K562 (cell line): Measurements from ENCODE around the gene KRT5. TPM values are rescaled to one million over a fixed set of nuclear protein-coding genes. Genes with fewer than 3 reads are reported as not detected.

ENCODE experiments used
- ATAC-seq: fragments of 200-7000 bp; cut with Tn5 transposase; 3 replicates; pipeline ENCODE4 v1.9.1; 2020; ENCODE audit warnings: moderate library complexity
- BruUV-seq: library from RNA; stranded (reverse); fragments of 400-500 nt; replicated peaks from 2 replicates; lab custom pipeline; 2021; lab: Mats Ljungman, UMichigan
- CTCF ChIA-PET: fragments of 300-600 bp; formaldehyde crosslinking; extraction: SDS; loops from one replicate; lab custom pipeline; 2021; ENCODE audit warnings: low intra/inter-chr PET ratio; lab: Yijun Ruan, JAX
- POLR2A ChIA-PET: fragments of 300-600, 350-650 bp; sonication (Branson Sonifier 250); formaldehyde crosslinking; extraction: SDS; loops from one replicate; lab custom pipeline; 2021; ENCODE audit warnings: antibody characterized with exemption, inconsistent platforms; lab: Yijun Ruan, JAX
- DNase-seq, 4 experiments: peaks; one replicate each; pipeline versions ENCODE4 v3.0.0 to v3.0.0-alpha.2; 2011 to 2018; ENCODE audit warnings: low spot score in 3 of 4, mixed read lengths in 3 of 4; ENCODE audit errors: extremely low read depth in 1 of 4
- FAIRE-seq: peaks from 2 replicates; lab custom pipeline; 2011; peaks lifted over from hg19 to GRCh38; lab: Jason Lieb, UNC
- H2AFZ ChIP-seq: 2 replicates; pipeline ENCODE4 v1.6.0; 2011; ENCODE audit warnings: low read depth, low read length, control low read depth, inconsistent platforms
- H3K27ac ChIP-seq: fragments of 200-600 bp; 3 replicates; pipeline ENCODE4 v1.8.0; 2011; ENCODE audit warnings: low read depth, mild to moderate bottlenecking, control low read depth, inconsistent platforms, low read length, moderate library complexity, mixed read lengths; ENCODE audit errors: extremely low read depth
- H3K27me3 ChIP-seq, 2 experiments: fragments of 300-600 bp in 1 of 2; 2 replicates in 1 of 2; 3 replicates in 1 of 2; pipeline versions ENCODE4 v1.6.0 to v1.8.0; 2011; ENCODE audit warnings: inconsistent platforms in 2 of 2, low read length in 2 of 2, mild to moderate bottlenecking in 1 of 2, mixed read lengths in 1 of 2, moderate library complexity in 1 of 2; ENCODE audit not compliant: control insufficient read depth in 2 of 2, insufficient read depth in 2 of 2
- H3K36me3 ChIP-seq: fragments of 300-600 bp; 3 replicates; pipeline ENCODE4 v1.8.0; 2011; ENCODE audit warnings: mild to moderate bottlenecking, low read length, inconsistent platforms; ENCODE audit not compliant: control insufficient read depth, insufficient read depth
- H3K4me1 ChIP-seq, 2 experiments: fragments of 200-600 bp in 1 of 2; replicated peaks in 1 of 2; 2 replicates in 1 of 2; 3 replicates in 1 of 2; pipeline versions ENCODE4 v1.5.1 to v1.8.0; 2011; ENCODE audit warnings: inconsistent platforms in 2 of 2, low read length in 2 of 2, mild to moderate bottlenecking in 1 of 2, mixed read lengths in 1 of 2, moderate library complexity in 1 of 2; ENCODE audit not compliant: control insufficient read depth in 2 of 2, insufficient read depth in 2 of 2
- H3K4me2 ChIP-seq: 2 replicates; pipeline ENCODE4 v1.6.1; 2011; ENCODE audit warnings: low read length, control low read depth, inconsistent platforms, mixed read lengths; ENCODE audit not compliant: insufficient read depth
- H3K4me3 ChIP-seq: fragments of 200-600 bp; sonication (generic), shearing (Covaris generic); 2 replicates; pipeline ENCODE4 v1.5.1; 2016; ENCODE audit warnings: control low read depth, inconsistent platforms
- H3K79me2 ChIP-seq: fragments of 200-600 bp; 3 replicates; pipeline ENCODE4 v1.8.0; 2011; ENCODE audit warnings: low read length, inconsistent platforms; ENCODE audit not compliant: control insufficient read depth, insufficient read depth
- H3K9ac ChIP-seq, 2 experiments: 2 replicates each; pipeline versions ENCODE4 v1.6.0 to v1.6.1; 2011; ENCODE audit warnings: low read depth in 2 of 2, low read length in 2 of 2, control low read depth in 1 of 2, inconsistent platforms in 1 of 2, mild to moderate bottlenecking in 1 of 2, mixed read lengths in 1 of 2; ENCODE audit not compliant: insufficient read depth in 1 of 2
- H3K9me1 ChIP-seq: one replicate; pipeline ENCODE4 v1.6.0; 2011; ENCODE audit warnings: inconsistent platforms, mild to moderate bottlenecking, low read length, moderate library complexity; ENCODE audit not compliant: control insufficient read depth, insufficient read depth
- H3K9me3 ChIP-seq: replicated peaks from 2 replicates; pipeline ENCODE4 v1.5.1; 2011; ENCODE audit warnings: low read depth, low read length, inconsistent platforms; ENCODE audit not compliant: control insufficient read depth, insufficient read depth
- H4K20me1 ChIP-seq: replicated peaks from 2 replicates; pipeline ENCODE4 v1.6.1; 2011; ENCODE audit warnings: low read length, inconsistent platforms, mixed read lengths; ENCODE audit not compliant: control insufficient read depth, insufficient read depth
- CTBP1 ChIP-seq: fragments of 450-650 bp; IDR thresholded peaks from 2 replicates; pipeline ENCODE4 v1.6.1; 2016; ENCODE audit warnings: borderline replicate concordance
- FIP1L1 ChIP-seq: fragments of 200-400 bp; formaldehyde crosslinking; IDR thresholded peaks from 2 replicates; pipeline ENCODE4 v1.6.1; 2018; ENCODE audit warnings: mild to moderate bottlenecking, low read depth, low read length; ENCODE audit not compliant: poor library complexity, severe bottlenecking
- HNRNPH1 ChIP-seq: fragments of 200-400 bp; formaldehyde crosslinking; optimal IDR thresholded peaks from 2 replicates; pipeline ENCODE3; 2017; ENCODE audit warnings: low read depth, mild to moderate bottlenecking, low read length, moderate library complexity
- KDM5B ChIP-seq: fragments of 200-600 bp; sonication (generic); IDR thresholded peaks from 2 replicates; pipeline ENCODE4 v1.6.1; 2012; ENCODE audit warnings: low read depth, mild to moderate bottlenecking, moderate library complexity, low read length, control low read depth, inconsistent platforms; ENCODE audit not compliant: insufficient replicate concordance
- MAFF ChIP-seq: IDR thresholded peaks from 2 replicates; pipeline ENCODE4 v1.6.1; 2012; ENCODE audit warnings: low read length, improper control_type of control experiment
- MAFK ChIP-seq: IDR thresholded peaks from 2 replicates; pipeline ENCODE4 v1.6.1; 2011; ENCODE audit warnings: low read length, improper control_type of control experiment
- MCM2 ChIP-seq: fragments of 450-650 bp; IDR thresholded peaks from 2 replicates; pipeline ENCODE4 v1.6.1; 2017; ENCODE audit warnings: low read depth, mild to moderate bottlenecking
- NFXL1 ChIP-seq: fragments of 450-650 bp; formaldehyde crosslinking; IDR thresholded peaks from 2 replicates; pipeline ENCODE4 v1.4.0; 2021; ENCODE audit warnings: mild to moderate bottlenecking
- NONO ChIP-seq, 2 experiments: fragments of 200-400 bp in 1 of 2; fragments of 450-650 bp in 1 of 2; formaldehyde crosslinking in 1 of 2; IDR thresholded peaks; 2 replicates each; pipeline ENCODE4 v1.6.1; 2017; ENCODE audit warnings: low read depth in 2 of 2, mild to moderate bottlenecking in 2 of 2, moderate library complexity in 2 of 2, low read length in 1 of 2
- PTRF ChIP-seq: fragments of 450-650 bp; IDR thresholded peaks from 2 replicates; pipeline ENCODE4 v1.6.1; 2016; ENCODE audit warnings: mild to moderate bottlenecking, missing genetic modification characterization, missing compliant biosample characterization
- PYGO2 ChIP-seq: fragments of 450-650 bp; IDR thresholded peaks from 2 replicates; pipeline ENCODE4 v1.6.1; 2016; ENCODE audit warnings: mild to moderate bottlenecking, missing genetic modification characterization, moderate library complexity, missing compliant biosample characterization
- RBFOX2 ChIP-seq: fragments of 200-400 bp; formaldehyde crosslinking; IDR thresholded peaks from 2 replicates; pipeline ENCODE4 v1.6.1; 2017; ENCODE audit warnings: low read depth, mild to moderate bottlenecking, low read length, moderate library complexity
- ZKSCAN3 ChIP-seq: fragments of 250-450 bp; sonication (Bioruptor Pico); IDR thresholded peaks from 2 replicates; pipeline ENCODE4 v1.4.0; 2020
- ZNF224 ChIP-seq: sonication (generic); formaldehyde crosslinking; IDR thresholded peaks from 2 replicates; pipeline ENCODE4 v1.8.0; 2022; ENCODE audit warnings: mild to moderate bottlenecking, missing genetic modification reagents
- ZNF408 ChIP-seq: fragments of 250-450 bp; sonication (Bioruptor Pico); IDR thresholded peaks from 2 replicates; pipeline ENCODE4 v1.4.0; 2020; ENCODE audit warnings: low read depth, mild to moderate bottlenecking, moderate library complexity
- WGBS: fragments of 100-300 bp; shearing (Covaris generic); methylation state at CpG from one replicate; pipeline ENCODE4 v1.1.6; 2016; ENCODE audit warnings: low coverage, mixed read lengths; ENCODE audit not compliant: insufficient coverage; ENCODE audit errors: missing lambda C conversion rate; 5-methylcytosine and 5-hydroxymethylcytosine counted together
- in situ Hi-C: fragments of 300-500 bp; cut with MboI; formaldehyde crosslinking; loops from 4 replicates; pipeline ENCODE4 v1.15.0; 2018; ENCODE audit warnings: inconsistent platforms, mixed read lengths
- intact Hi-C: fragments of 100-400 bp; cut with micrococcal nuclease; formaldehyde crosslinking; loops from 2 replicates; pipeline ENCODE4 v1.14.2; 2022
- polyA plus RNA-seq, 8 experiments: library from polyadenylated mRNA; depleted of rRNA in 4 of 8; stranded (reverse) in 5 of 8; unstranded in 3 of 8; fragments of >200 nt; fragmentation: Nextera tagmentation in 2 of 8; fragmentation: Illumina TruSeq in 1 of 8; extraction: Ambion mirVana in 2 of 8; extraction: Trizol in 1 of 8; gene quantifications; 2 replicates each; pipeline versions ENCODE4 v1.2.1 to v1.2.3, GENCODE V29; 2011 to 2014; ENCODE audit warnings: inconsistent platforms in 1 of 8, missing spikeins in 1 of 8
- total RNA-seq, 7 experiments: library from RNA; depleted of rRNA in 6 of 7; stranded (reverse); fragments of >200 nt in 6 of 7; fragmentation: Illumina TruSeq in 2 of 7; extraction: Trizol in 2 of 7; gene quantifications; 2 replicates each; pipeline versions ENCODE4 v1.2.1 to v1.2.3, GENCODE V29; 2011 to 2021; ENCODE audit warnings: low replicate concordance in 1 of 7
- TF ChIP-seq, protein P1 (sequence below): fragments of 450-650 bp; IDR thresholded peaks from 2 replicates; pipeline ENCODE4 v1.7.1; 2018; ENCODE audit warnings: mild to moderate bottlenecking, low read depth; ENCODE audit not compliant: partially characterized antibody
- TF ChIP-seq, protein P2 (sequence below): fragments of 150-350 bp; IDR thresholded peaks from 2 replicates; pipeline ENCODE4 v1.6.1; 2014; ENCODE audit warnings: low read depth, mild to moderate bottlenecking, low read length, borderline replicate concordance
- TF ChIP-seq, protein P3 (sequence below): fragments of 250-450 bp; sonication (Bioruptor Pico); IDR thresholded peaks from 2 replicates; pipeline ENCODE4 v1.5.0; 2021

Gene KRT5
- total and polyA plus RNA-seq, 9 of the 15 experiments (the other 6 are each of a cell fraction or from before 2014, with no cell fraction given), result 0.32 TPM; not detected in 8

DNA sequence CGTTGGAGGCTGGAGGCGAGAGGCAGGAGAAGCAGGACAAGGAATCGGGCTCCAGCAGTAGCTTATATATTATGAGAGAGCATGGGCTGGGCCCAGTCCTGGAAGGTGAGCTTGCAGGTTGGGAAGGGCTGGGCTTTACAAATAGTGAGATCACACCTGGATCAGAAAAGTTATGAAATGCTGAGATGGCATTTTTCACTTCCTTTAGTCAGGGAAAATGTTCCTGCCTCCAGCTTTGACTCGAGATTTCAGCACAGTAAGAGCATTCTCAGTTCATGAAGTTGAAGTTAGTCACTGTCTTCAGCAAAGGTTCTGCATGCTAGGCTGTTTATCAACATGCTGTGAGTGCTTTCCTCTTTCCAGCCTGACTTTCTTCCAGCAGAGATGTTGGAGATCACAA lies 46.4 kb downstream of the KRT5 start, which contains the start of gene KRT6C:
Gene KRT6C (minus strand): TSS at position 38 of the 400 bp plus-strand sequence. CDS start 68 bp downstream, outside the sequence.
- no peak within 1 kb of the TSS for H3K9ac ChIP-seq
- FAIRE-seq (no peak), DNase-seq (no peak), ATAC-seq (no peak)
- intact Hi-C loops, result no loop called here
- ChIA-PET POLR2A (no interaction called here), CTCF (no interaction called here)
- H3K4me3 ChIP-seq, result no peak within 1 kb of the TSS
- no peak within 1 kb of the TSS for H3K4me2 ChIP-seq
- 0% methylated on average over 4 of the region's 4 CpGs for WGBS
- in situ Hi-C loops, result no loop called here
- no peaks in the 10 kb centered on the region for H3K9me3 ChIP-seq
- no peaks in the 10 kb centered on the region for H3K9me1 ChIP-seq
- peaks cover 5% of the 10 kb centered on the region in 2 experiments; a peak in 3 of 5 replicates for H3K27me3 ChIP-seq
- no peak within 1 kb of the TSS for H3K27ac ChIP-seq
- BruUV-seq, result no TSS peak
- no peaks in the 10 kb centered on the region for H3K4me1 ChIP-seq
- no peak within 1 kb of the TSS for H2AFZ ChIP-seq
- no peaks in the 10 kb centered on the region for H3K36me3 ChIP-seq
- H4K20me1 ChIP-seq, result no peaks in the 10 kb centered on the region; the same call in 1 of the 2 replicates
- H3K79me2 ChIP-seq, result no peaks in the 10 kb centered on the region
- no peak for TF ChIP-seq ZNF224
- TF ChIP-seq HNRNPH1, result no peak
- peak; percentile 85 for TF ChIP-seq MAFK
- no peak for TF ChIP-seq ZKSCAN3
- TF ChIP-seq PYGO2 (tag), result no peak
- TF ChIP-seq NONO (IDR thresholded peaks at IDR 0.05; ENCODE audit: low read depth in 2 of 2, low read length in 1 of 2), result no peak
- no peak for TF ChIP-seq FIP1L1
- TF ChIP-seq, protein P1, sequence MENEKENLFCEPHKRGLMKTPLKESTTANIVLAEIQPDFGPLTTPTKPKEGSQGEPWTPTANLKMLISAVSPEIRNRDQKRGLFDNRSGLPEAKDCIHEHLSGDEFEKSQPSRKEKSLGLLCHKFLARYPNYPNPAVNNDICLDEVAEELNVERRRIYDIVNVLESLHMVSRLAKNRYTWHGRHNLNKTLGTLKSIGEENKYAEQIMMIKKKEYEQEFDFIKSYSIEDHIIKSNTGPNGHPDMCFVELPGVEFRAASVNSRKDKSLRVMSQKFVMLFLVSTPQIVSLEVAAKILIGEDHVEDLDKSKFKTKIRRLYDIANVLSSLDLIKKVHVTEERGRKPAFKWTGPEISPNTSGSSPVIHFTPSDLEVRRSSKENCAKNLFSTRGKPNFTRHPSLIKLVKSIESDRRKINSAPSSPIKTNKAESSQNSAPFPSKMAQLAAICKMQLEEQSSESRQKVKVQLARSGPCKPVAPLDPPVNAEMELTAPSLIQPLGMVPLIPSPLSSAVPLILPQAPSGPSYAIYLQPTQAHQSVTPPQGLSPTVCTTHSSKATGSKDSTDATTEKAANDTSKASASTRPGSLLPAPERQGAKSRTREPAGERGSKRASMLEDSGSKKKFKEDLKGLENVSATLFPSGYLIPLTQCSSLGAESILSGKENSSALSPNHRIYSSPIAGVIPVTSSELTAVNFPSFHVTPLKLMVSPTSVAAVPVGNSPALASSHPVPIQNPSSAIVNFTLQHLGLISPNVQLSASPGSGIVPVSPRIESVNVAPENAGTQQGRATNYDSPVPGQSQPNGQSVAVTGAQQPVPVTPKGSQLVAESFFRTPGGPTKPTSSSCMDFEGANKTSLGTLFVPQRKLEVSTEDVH, result no peak
- no peak for TF ChIP-seq MCM2
- TF ChIP-seq PTRF, result no peak
- TF ChIP-seq CTBP1, result no peak
- TF ChIP-seq ZNF408 (CRISPR knock-in tag), result no peak
- TF ChIP-seq, protein P2, sequence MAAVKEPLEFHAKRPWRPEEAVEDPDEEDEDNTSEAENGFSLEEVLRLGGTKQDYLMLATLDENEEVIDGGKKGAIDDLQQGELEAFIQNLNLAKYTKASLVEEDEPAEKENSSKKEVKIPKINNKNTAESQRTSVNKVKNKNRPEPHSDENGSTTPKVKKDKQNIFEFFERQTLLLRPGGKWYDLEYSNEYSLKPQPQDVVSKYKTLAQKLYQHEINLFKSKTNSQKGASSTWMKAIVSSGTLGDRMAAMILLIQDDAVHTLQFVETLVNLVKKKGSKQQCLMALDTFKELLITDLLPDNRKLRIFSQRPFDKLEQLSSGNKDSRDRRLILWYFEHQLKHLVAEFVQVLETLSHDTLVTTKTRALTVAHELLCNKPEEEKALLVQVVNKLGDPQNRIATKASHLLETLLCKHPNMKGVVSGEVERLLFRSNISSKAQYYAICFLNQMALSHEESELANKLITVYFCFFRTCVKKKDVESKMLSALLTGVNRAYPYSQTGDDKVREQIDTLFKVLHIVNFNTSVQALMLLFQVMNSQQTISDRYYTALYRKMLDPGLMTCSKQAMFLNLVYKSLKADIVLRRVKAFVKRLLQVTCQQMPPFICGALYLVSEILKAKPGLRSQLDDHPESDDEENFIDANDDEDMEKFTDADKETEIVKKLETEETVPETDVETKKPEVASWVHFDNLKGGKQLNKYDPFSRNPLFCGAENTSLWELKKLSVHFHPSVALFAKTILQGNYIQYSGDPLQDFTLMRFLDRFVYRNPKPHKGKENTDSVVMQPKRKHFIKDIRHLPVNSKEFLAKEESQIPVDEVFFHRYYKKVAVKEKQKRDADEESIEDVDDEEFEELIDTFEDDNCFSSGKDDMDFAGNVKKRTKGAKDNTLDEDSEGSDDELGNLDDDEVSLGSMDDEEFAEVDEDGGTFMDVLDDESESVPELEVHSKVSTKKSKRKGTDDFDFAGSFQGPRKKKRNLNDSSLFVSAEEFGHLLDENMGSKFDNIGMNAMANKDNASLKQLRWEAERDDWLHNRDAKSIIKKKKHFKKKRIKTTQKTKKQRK, result no peak
- TF ChIP-seq RBFOX2, result no peak
- TF ChIP-seq KDM5B, result no peak
- no peak for TF ChIP-seq NFXL1
- peak; percentile 83 for TF ChIP-seq MAFF
- TF ChIP-seq, protein P3, sequence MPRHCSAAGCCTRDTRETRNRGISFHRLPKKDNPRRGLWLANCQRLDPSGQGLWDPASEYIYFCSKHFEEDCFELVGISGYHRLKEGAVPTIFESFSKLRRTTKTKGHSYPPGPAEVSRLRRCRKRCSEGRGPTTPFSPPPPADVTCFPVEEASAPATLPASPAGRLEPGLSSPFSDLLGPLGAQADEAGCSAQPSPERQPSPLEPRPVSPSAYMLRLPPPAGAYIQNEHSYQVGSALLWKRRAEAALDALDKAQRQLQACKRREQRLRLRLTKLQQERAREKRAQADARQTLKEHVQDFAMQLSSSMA (CRISPR knock-in tag), result no peak
